Medulla oblongata (tissue), 1 donor: ENCODE results near the gene GFPT1.

Experiments
- DNase-seq: peaks from one replicate; pipeline ENCODE4 v3.0.0-alpha.2; 2015; ENCODE audit errors: extremely low spot score

GFPT1 gene

GRCh38 chr2:69316550-69316949 is 70.5 kb downstream of the GFPT1 start:
- DNase-seq: no peak

- DNase-seq: no peak
These were observed 71.8 kb downstream of the GFPT1 start for GRCh38 chr2:69315160-69315761.

GRCh38 chr2:69311024-69311416 is 76.0 kb downstream of the GFPT1 start:
- DNase-seq: no peak

- DNase-seq: no peak
These were observed 76.7 kb downstream of the GFPT1 start for GRCh38 chr2:69310111-69311023.

GRCh38 chr2:69309351-69310110 is 77.5 kb downstream of the GFPT1 start:
- DNase-seq: peak; percentile 15

GRCh38 chr2:69308338-69308737 is 78.7 kb downstream of the GFPT1 start:
- DNase-seq: no peak

- no peak for DNase-seq
These were observed 79.4 kb downstream of the GFPT1 start for GRCh38 chr2:69307579-69308064.

- peak; percentile 86 for DNase-seq
These were observed 80.0 kb downstream of the GFPT1 start for GRCh38 chr2:69306822-69307578.

GRCh38 chr2:69306393-69306821 is 80.6 kb downstream of the GFPT1 start:
- no peak for DNase-seq

- peak; percentile 10 for DNase-seq
These were observed 81.2 kb downstream of the GFPT1 start for GRCh38 chr2:69305712-69306392.

- DNase-seq: no peak
These were observed 81.9 kb downstream of the GFPT1 start for GRCh38 chr2:69305166-69305565.

GRCh38 chr2:69304656-69305055 is 82.4 kb downstream of the GFPT1 start:
- no peak for DNase-seq

GRCh38 chr2:69300650-69301049 is 86.4 kb downstream of the GFPT1 start:
- DNase-seq: no peak

- DNase-seq: no peak
These were observed 87.1 kb downstream of the GFPT1 start for GRCh38 chr2:69299772-69300516.

GRCh38 chr2:69298862-69299261 is 88.2 kb downstream of the GFPT1 start:
- DNase-seq: no peak

- no peak for DNase-seq
These were observed 88.8 kb downstream of the GFPT1 start for GRCh38 chr2:69298261-69298660.

- no peak for DNase-seq
These were observed 89.8 kb downstream of the GFPT1 start for GRCh38 chr2:69297216-69297615.

GRCh38 chr2:69296421-69296820 is 90.6 kb downstream of the GFPT1 start:
- no peak for DNase-seq

GRCh38 chr2:69292256-69292655 is 94.8 kb downstream of the GFPT1 start:
- no peak for DNase-seq

- DNase-seq: no peak
These were observed 95.3 kb downstream of the GFPT1 start for GRCh38 chr2:69291721-69292120.
